Right atrium auricular region (tissue), 2 donors: ENCODE results near the gene ANKRD29. TPM values are rescaled to one million over a fixed set of nuclear protein-coding genes. Genes with fewer than 3 reads are reported as not detected.

ENCODE experiments used
- DNase-seq: peaks from one replicate; pipeline ENCODE4 v3.0.0-alpha.2; 2019; ENCODE audit warnings: low spot score
- H3K27ac ChIP-seq, 2 donors: fragments of 200-600 bp; sonication (generic); 1 replicate in 1 of 2; 2 replicates in 1 of 2; pipeline ENCODE4 v1.5.1; 2016 to 2019
- H3K27me3 ChIP-seq, 2 donors: fragments of 200-600 bp; sonication (generic); one replicate each; pipeline versions ENCODE4 v1.5.1 to v1.6.0; 2017 to 2019
- H3K36me3 ChIP-seq: fragments of 200-600 bp; sonication (generic); one replicate; pipeline ENCODE4 v1.5.1; 2016
- H3K4me1 ChIP-seq, 2 donors: fragments of 200-600 bp; sonication (generic); one replicate each; pipeline versions ENCODE4 v1.5.1 to v1.6.0; 2017 to 2019
- H3K4me3 ChIP-seq, 2 donors: fragments of 200-600 bp; sonication (generic); 1 replicate in 1 of 2; 2 replicates in 1 of 2; pipeline ENCODE4 v1.5.1; 2017 to 2019; ENCODE audit warnings: mild to moderate bottlenecking in 1 of 2, moderate library complexity in 1 of 2
- H3K9me3 ChIP-seq, 2 donors: fragments of 200-600 bp; sonication (generic); one replicate each; pipeline ENCODE4 v1.5.1; 2019
- CTCF ChIP-seq, 2 donors: fragments of 200-600 bp; sonication (generic); IDR thresholded peaks; one replicate each; pipeline ENCODE4 v1.5.1; 2019; ENCODE audit warnings: antibody characterized with exemption in 2 of 2
- total RNA-seq, 2 donors: library from RNA; depleted of rRNA; stranded (reverse); fragments of >200 nt; gene quantifications; one replicate each; pipeline ENCODE4 v1.1.0, GENCODE V29; 2016

Gene ANKRD29
- total RNA-seq, 2 donors from 2014 or later, result 2.2 to 3.5 TPM

DNA sequence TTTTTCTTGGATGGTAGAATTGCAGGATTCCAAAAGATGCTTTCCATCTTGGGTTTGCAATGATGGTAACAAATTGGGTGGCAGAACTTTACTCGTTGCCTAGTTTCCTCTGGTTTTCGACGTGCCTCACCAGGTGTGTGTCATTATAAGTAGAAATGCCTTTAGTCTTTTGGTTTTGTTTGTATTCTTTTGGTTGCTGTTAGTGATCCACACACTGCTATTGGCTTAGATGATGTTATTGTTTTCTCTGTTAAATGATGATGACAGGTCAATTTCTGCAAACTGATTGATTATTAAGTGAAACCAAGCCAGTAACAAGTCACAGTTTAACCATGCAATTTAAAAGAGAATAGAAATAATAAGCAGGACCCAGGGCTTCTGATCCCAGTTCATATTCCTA lies 20.4 kb upstream of the ANKRD29 start:
- Histone ChIP-seq H3K27me3 (peaks cover 0 to under 1% of the 10 kb centered on the region in 2 donors), H3K4me1 (peaks cover 0 to 3% of the 10 kb centered on the region in 2 donors), H3K36me3 (no peaks in the 10 kb centered on the region), H3K27ac (no peak overlapping the region), H3K4me3 (no peak overlapping the region), H3K9me3 (no peaks in the 10 kb centered on the region)
- no peak for DNase-seq
- no peak for TF ChIP-seq CTCF (IDR thresholded peaks at IDR 0.05)

GRCh38 chr18:23682472-23682871 lies 19.8 kb upstream of the ANKRD29 start:
- Histone ChIP-seq H3K4me3 (no peak overlapping the region), H3K27me3 (no peaks in the 10 kb centered on the region), H3K36me3 (no peaks in the 10 kb centered on the region), H3K9me3 (no peaks in the 10 kb centered on the region), H3K27ac (no peak overlapping the region), H3K4me1 (peaks cover 0 to 3% of the 10 kb centered on the region in 2 donors)
- no peak for TF ChIP-seq CTCF (IDR thresholded peaks at IDR 0.05)
- no peak for DNase-seq

GRCh38 chr18:23682045-23682444 lies 19.3 kb upstream of the ANKRD29 start:
- H3K4me3 ChIP-seq, result no peak overlapping the region
- no peaks in the 10 kb centered on the region for H3K36me3 ChIP-seq
- no peak overlapping the region for H3K27ac ChIP-seq
- DNase-seq, result no peak
- no peaks in the 10 kb centered on the region for H3K27me3 ChIP-seq
- peaks cover 0 to 3% of the 10 kb centered on the region in 2 donors for H3K4me1 ChIP-seq
- TF ChIP-seq CTCF (IDR thresholded peaks at IDR 0.05), result no peak
- H3K9me3 ChIP-seq, result no peaks in the 10 kb centered on the region

- Histone ChIP-seq H3K4me3 (no peak overlapping the region), H3K4me1 (no peaks in the 10 kb centered on the region), H3K9me3 (no peaks in the 10 kb centered on the region), H3K27ac (no peak overlapping the region), H3K27me3 (no peaks in the 10 kb centered on the region), H3K36me3 (no peaks in the 10 kb centered on the region)
- no peak for DNase-seq
- TF ChIP-seq CTCF (IDR thresholded peaks at IDR 0.05), result no peak
Measured at GRCh38 chr18:23675896-23676295, 13.2 kb upstream of the ANKRD29 start.

DNA sequence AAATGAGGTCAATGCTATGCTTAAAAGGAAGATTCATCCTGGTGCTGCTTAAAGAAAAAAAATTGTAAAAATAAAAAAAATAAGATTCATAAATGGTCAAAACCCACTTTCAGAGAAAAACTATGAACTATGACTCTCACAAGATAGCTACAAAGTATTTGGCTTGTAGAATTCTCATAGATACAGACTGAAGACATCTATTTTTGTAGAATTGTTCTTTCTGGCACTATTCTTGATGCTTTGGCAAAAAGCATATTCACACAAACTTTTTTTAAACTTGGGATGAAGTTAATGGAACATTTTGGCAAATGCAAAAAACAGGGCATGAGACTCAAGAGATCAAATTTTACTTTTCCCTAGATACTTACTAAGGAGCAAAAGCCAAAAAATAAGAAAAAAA lies 12.5 kb upstream of the ANKRD29 start:
- H3K4me1 ChIP-seq, result no peaks in the 10 kb centered on the region
- TF ChIP-seq CTCF (IDR thresholded peaks at IDR 0.05), result no peak
- DNase-seq, result no peak
- no peaks in the 10 kb centered on the region for H3K36me3 ChIP-seq
- no peaks in the 10 kb centered on the region for H3K27me3 ChIP-seq
- no peaks in the 10 kb centered on the region for H3K9me3 ChIP-seq
- no peak overlapping the region for H3K4me3 ChIP-seq
- H3K27ac ChIP-seq, result no peak overlapping the region

- H3K27me3 ChIP-seq, result no peaks in the 10 kb centered on the region
- TF ChIP-seq CTCF (IDR thresholded peaks at IDR 0.05), result no peak
- no peak overlapping the region for H3K27ac ChIP-seq
- no peaks in the 10 kb centered on the region for H3K9me3 ChIP-seq
- no peak for DNase-seq
- H3K4me3 ChIP-seq, result no peak overlapping the region
- H3K4me1 ChIP-seq, result peaks cover 0 to 5% of the 10 kb centered on the region in 2 donors
- no peaks in the 10 kb centered on the region for H3K36me3 ChIP-seq
Measured at GRCh38 chr18:23673725-23674124, 11.0 kb upstream of the ANKRD29 start.
